Activated CD8-positive, alpha-beta memory T cell treated with anti-CD3 and anti-CD28 coated beads, Interleukin-2, amount 10 ng/mL, durations not matched to agents 7 days and 5 days (primary cell): ENCODE measurements around the gene PHF21B. TPM values are rescaled to one million over a fixed set of nuclear protein-coding genes. Genes with fewer than 3 reads are reported as not detected.

Experiments used
- ATAC-seq: fragments of 150-1000 bp; cut with Tn5 transposase; one replicate; pipeline ENCODE4 v1.10.0; 2021; ENCODE audit warnings: moderate library complexity
- CTCF ChIA-PET: fragments of 350-600 bp; sonication (Branson Sonifier 250); formaldehyde crosslinking; loops from one replicate; lab custom pipeline; 2021; ENCODE audit warnings: antibody characterized with exemption; lab: Charles Lee
- DNase-seq: peaks from one replicate; pipeline ENCODE4 v3.0.0-alpha.2; 2020
- H3K27ac Mint-ChIP-seq: one replicate; pipeline ENCODE4 v1.8.0; 2021; ENCODE audit warnings: mild to moderate bottlenecking, mixed read lengths
- H3K27me3 Mint-ChIP-seq: one replicate; pipeline ENCODE4 v1.8.0; 2021; ENCODE audit warnings: mixed read lengths
- H3K36me3 Mint-ChIP-seq: one replicate; pipeline ENCODE4 v1.8.0; 2021; ENCODE audit warnings: mild to moderate bottlenecking, mixed read lengths
- H3K4me1 Mint-ChIP-seq: one replicate; pipeline ENCODE4 v1.8.0; 2021; ENCODE audit warnings: mixed read lengths
- H3K4me3 Mint-ChIP-seq: one replicate; pipeline ENCODE4 v1.8.0; 2021; ENCODE audit warnings: mild to moderate bottlenecking, moderate library complexity, mixed read lengths
- H3K9me3 Mint-ChIP-seq: one replicate; pipeline ENCODE4 v1.8.0; 2022; ENCODE audit warnings: low read depth, mixed read lengths
- total RNA-seq, 2 experiments: library from RNA; stranded (reverse); gene quantifications; one replicate each; pipeline ENCODE4 v1.2.3, GENCODE V29; 2021

Gene PHF21B
- total RNA-seq, 2 experiments from 2014 or later = 0.84 to 0.93 TPM

DNA sequence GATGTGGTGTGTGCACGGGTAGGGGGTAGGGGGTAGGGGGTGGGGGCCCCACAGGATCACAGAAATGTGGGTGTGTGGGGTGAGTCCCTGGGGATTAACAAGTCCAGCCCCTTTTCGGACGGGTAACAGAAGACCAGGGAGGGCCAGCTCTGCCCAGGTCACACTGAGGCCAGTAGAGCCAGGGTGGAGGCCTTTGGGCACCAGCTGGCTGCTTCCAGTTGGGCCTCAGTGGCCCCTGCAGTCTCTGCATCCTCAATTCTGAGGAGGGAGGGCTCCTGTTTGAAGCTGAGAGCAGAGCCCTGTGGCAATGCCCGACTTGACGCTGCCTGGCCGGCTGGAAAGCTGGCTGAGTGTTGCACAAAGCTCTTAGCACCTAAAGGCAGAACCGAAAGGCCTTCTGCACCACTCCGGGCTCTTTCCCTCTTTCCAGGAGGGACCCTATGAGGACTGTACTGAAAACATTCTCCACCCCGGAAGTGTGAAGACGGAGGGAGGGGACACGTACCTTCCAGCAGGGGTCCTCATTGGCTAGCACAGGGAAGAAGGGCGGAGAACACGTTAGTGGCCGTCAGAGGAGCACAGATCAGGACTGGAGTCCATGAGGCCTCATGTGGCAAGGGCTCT lies 120.4 kb downstream of the PHF21B start:
- H3K9me3 Mint-ChIP-seq = no peaks in the 10 kb centered on the region
- no peaks in the 10 kb centered on the region for H3K4me1 Mint-ChIP-seq
- CTCF ChIA-PET = no interaction called here
- no peak overlapping the region for H3K27ac Mint-ChIP-seq
- H3K27me3 Mint-ChIP-seq = no peaks in the 10 kb centered on the region
- DNase-seq (no peak), ATAC-seq (no peak)
- no peak overlapping the region for H3K4me3 Mint-ChIP-seq
- H3K36me3 Mint-ChIP-seq = no peaks in the 10 kb centered on the region

DNA sequence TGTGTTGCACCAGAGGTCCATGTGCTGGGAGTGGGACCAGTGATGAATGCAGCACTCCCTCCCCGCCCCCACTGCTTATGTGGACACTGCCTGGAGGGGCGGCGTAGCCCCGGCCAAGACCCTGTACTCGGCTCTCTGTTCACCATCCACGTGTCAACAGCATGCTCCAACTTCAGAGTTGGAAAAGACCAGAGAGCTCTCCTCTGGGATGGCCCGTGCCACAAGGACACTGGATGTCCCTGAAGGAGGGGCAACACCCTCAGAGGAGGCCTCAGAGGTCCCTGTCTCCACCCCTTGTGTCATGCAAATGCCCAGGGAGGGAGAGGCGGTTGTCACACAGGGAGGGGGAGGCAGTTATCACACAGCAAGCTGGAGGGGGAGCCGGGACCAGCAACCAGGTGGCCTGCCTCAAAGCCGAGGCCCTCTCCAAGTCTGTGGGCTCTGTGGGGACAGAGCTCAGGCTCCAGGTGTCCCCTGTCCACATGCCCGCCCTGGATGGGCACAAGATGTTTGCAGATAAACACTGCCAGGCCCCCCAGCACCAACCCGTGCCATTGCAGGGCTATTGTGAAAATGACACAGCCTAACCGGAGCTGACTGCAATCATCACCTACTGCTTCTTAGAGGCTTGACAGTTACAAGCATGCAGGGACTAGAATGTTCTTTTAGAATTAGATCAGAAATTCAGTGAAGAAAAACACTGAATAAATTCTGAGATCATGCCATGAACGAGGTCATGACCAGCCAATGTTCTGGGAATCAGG lies 121.1 kb downstream of the PHF21B start:
- Mint-ChIP-seq H3K4me1 (no peaks in the 10 kb centered on the region), H3K27me3 (no peaks in the 10 kb centered on the region), H3K36me3 (no peaks in the 10 kb centered on the region), H3K4me3 (no peak overlapping the region), H3K27ac (no peak overlapping the region), H3K9me3 (no peaks in the 10 kb centered on the region)
- CTCF ChIA-PET = no interaction called here
- no peak for ATAC-seq
- no peak for DNase-seq

DNA sequence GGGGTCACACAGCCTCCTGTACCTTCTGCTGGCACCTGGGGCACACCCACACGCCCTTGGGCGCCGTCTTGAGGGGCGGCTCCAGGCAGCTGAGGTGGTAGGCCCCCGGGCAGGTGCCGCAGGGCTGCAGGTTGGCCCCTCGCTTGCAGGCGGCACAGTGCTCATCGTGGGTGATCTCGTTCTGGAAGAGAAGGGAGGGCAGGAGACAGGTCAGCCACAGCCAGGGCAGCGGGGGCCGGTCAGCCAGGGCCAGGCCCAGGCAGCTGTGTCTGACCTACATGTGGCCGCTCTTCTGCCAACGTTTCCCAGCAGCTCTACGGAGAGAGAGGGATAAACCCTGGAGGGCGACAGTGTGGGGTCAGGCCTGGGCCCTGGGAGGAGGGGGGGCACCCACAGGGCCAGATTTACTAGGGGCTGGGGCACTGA lies 121.9 kb downstream of the PHF21B start:
- no peaks in the 10 kb centered on the region for H3K36me3 Mint-ChIP-seq
- no peaks in the 10 kb centered on the region for H3K4me1 Mint-ChIP-seq
- H3K27me3 Mint-ChIP-seq = no peaks in the 10 kb centered on the region
- H3K4me3 Mint-ChIP-seq = no peak overlapping the region
- CTCF ChIA-PET = no interaction called here
- H3K27ac Mint-ChIP-seq = no peak overlapping the region
- DNase-seq (no peak), ATAC-seq (no peak)
- no peaks in the 10 kb centered on the region for H3K9me3 Mint-ChIP-seq

DNA sequence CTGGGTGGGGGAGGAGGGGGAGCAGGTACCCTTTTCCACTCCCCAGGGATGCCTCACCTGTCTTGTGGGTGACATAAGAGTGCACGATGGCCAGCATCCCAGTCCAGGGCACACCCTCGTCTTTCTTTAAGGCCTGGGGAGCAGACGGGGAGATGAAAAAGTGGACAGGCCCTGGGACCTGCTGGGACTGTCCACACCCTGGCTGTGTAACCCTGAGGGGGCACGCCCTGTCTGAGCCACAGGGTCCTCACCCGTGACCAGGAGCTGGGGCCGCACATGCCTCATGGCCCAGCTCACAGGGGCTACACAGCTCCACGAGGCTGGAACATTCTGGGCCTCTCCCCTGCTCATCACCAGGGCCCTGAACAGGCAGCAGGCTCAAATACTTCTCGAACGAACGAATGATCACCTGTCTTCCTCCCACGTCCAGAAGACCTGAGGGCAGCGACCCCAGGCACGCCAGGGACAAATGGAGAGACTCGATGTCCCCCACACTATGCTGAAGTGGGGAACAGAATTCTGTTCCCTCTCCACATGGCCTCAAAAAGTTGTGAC lies 123.9 kb downstream of the PHF21B start:
- no peak for ATAC-seq

DNA sequence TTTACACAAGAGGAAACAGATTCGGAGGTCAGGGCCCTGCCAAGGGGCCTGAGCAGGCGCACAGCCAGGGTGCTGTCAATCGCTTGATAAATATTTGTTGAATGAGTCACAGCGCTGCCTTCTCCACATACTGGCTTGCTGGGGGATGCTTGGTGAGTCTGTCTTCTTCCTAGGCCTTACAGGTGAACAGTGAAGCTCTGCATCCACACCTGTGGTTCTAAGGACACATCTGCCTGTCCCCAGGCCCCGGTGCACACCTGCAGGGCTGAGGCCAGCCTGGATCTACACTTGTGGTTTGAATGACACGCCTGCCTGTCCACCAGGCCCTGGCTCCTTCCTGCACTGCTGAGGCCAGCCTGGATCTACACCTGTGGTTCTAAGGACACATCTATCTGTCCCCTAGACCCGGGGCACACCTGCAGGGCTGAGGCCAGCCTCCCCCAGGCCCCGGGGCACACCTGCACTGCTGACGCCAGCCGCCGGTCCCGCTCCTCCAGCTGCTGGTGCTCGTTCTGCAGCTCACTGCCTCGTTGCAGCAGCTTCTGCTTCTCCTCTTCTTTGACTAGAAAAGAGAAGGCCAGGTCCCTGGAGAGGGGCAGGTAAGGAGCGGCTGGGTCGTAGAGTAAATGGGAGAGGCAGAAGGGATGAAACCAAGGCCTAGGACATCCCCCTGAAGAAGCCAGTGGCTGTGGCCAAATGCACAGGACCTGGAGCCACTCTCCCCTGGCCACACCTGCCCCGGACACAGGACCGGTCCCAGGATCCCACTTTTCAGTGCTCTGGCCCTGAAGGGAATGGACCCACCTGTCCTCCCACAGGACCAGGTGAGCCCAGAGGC lies 124.6 kb downstream of the PHF21B start:
- Mint-ChIP-seq H3K4me3 (no peak overlapping the region), H3K27ac (no peak overlapping the region), H3K4me1 (no peaks in the 10 kb centered on the region), H3K9me3 (no peaks in the 10 kb centered on the region), H3K27me3 (no peaks in the 10 kb centered on the region), H3K36me3 (no peaks in the 10 kb centered on the region)
- DNase-seq (no peak), ATAC-seq (no peak)
- CTCF ChIA-PET = no interaction called here

More for the DNA sequence above, 123.9 kb downstream of the PHF21B start:
- Mint-ChIP-seq H3K9me3 (no peaks in the 10 kb centered on the region), H3K36me3 (no peaks in the 10 kb centered on the region), H3K4me3 (no peak overlapping the region), H3K27ac (no peak overlapping the region), H3K27me3 (no peaks in the 10 kb centered on the region), H3K4me1 (no peaks in the 10 kb centered on the region)
- CTCF ChIA-PET = interaction anchor here (0.6 kb wide), 1 partner anchor 946 kb away, joined by 3 read pairs; no protein-coding TSS in a partner anchor
- no peak for DNase-seq

DNA sequence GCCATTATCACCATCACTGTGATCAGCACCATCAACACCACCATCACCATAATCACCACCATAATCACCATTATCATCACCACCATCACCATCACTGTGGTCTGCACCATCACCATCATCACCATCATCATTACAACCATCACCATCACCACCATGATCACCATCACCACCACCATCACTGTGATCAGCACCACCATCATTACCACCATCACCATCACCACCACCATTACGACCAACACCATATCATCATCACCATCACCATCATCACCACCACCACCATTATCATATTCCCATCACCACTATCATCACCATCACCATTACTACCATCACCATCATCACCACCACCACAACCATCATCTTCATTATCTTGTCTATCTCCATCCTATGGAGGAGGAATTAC lies 125.2 kb downstream of the PHF21B start:
- CTCF ChIA-PET = no interaction called here
- H3K27me3 Mint-ChIP-seq = no peaks in the 10 kb centered on the region
- H3K27ac Mint-ChIP-seq = no peak overlapping the region
- no peak for ATAC-seq
- H3K4me1 Mint-ChIP-seq = no peaks in the 10 kb centered on the region
- DNase-seq = no peak
- no peak overlapping the region for H3K4me3 Mint-ChIP-seq
- no peaks in the 10 kb centered on the region for H3K9me3 Mint-ChIP-seq
- no peaks in the 10 kb centered on the region for H3K36me3 Mint-ChIP-seq

DNA sequence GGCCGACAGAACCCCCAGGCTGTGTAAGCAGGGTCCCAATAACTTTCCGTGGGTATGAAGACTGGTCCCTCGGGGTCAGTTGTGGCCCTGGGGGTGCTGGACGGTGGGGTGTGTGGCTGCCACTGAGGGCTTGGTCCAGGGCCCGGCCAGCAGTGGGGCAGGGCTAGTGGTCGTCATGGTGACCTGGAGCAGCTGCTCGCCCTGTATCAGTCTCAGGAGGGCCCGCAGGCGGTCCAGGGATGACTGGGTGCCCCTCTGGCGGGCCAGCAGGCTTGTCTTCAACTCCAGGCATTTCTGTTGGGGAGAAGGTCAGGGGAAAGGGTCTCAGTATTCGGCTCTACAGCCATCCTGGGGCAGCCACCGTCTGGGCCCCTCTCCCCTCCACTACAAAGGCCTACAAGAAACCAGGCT lies 126.8 kb downstream of the PHF21B start:
- H3K36me3 Mint-ChIP-seq = no peaks in the 10 kb centered on the region
- ATAC-seq = no peak
- no peak for DNase-seq
- CTCF ChIA-PET = interaction anchor here (1.4 kb wide), 1 partner anchor 9 kb away, joined by 3 read pairs; no protein-coding TSS in a partner anchor
- no peak overlapping the region for H3K4me3 Mint-ChIP-seq
- no peak overlapping the region for H3K27ac Mint-ChIP-seq
- H3K9me3 Mint-ChIP-seq = no peaks in the 10 kb centered on the region
- H3K27me3 Mint-ChIP-seq = no peaks in the 10 kb centered on the region
- no peaks in the 10 kb centered on the region for H3K4me1 Mint-ChIP-seq

DNA sequence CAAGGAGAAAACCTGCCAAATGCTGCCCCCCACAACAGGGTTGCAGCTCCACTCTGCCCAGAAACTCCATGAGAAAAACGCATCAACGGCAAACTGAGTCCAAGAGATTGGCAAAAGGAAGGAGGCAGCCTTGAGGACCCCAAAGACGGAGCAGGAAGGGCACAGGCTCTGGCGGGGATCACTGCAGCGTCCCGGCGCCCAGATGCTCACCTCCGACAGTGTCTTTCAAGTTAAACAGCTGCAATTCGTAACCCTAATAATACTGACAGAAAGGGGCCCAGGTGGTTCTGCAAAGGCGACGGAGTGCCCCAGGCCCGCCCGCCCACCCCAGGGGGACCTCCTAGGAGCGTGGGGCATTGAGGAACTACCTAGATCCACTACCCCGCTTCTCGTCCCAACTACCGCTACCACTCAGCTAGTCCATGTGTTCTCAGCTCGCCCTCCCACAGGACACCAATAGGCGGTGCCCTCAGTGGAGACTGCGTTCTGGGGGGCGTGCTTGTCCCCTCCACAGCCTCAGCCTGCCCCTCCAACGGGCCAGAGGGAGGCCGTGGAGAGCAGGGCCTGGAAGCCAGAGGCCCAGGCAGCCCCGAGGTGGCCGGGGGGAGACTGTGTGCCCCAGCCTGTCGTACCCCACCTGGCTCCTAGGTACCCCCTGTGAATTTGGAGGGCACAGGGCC lies 127.4 kb downstream of the PHF21B start:
- CTCF ChIA-PET = interaction anchor here (1.4 kb wide), 1 partner anchor 9 kb away, joined by 3 read pairs; no protein-coding TSS in a partner anchor

DNA sequence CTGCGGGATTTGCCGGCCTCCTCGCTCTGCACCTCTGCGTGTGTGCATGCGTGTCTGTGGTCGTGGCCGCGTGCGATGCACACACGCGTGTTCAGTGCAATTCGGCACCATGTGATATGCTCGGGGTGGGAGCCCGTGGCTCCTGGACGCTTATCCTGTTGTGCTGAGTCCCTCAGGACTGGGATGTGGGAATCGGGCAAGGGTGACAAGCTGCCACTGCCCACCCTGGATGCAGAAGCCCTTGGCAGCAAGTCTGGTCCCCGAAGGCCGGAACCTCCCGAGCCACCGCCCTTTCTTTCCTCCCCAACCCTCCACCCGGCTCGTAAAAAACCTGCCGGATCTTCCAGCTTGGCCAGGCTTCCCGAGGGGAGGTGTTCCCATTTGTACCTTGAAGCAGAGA lies 128.2 kb downstream of the PHF21B start:
- no peak overlapping the region for H3K27ac Mint-ChIP-seq
- no peaks in the 10 kb centered on the region for H3K27me3 Mint-ChIP-seq
- H3K4me3 Mint-ChIP-seq = no peak overlapping the region
- no peaks in the 10 kb centered on the region for H3K9me3 Mint-ChIP-seq
- no peak for ATAC-seq
- H3K4me1 Mint-ChIP-seq = no peaks in the 10 kb centered on the region
- H3K36me3 Mint-ChIP-seq = no peaks in the 10 kb centered on the region
- no peak for DNase-seq
- CTCF ChIA-PET = interaction anchor here (1.4 kb wide), 1 partner anchor 8 kb away, joined by 3 read pairs; no protein-coding TSS in a partner anchor

More for the DNA sequence above, 127.4 kb downstream of the PHF21B start:
- no peaks in the 10 kb centered on the region for H3K9me3 Mint-ChIP-seq
- H3K27ac Mint-ChIP-seq = no peak overlapping the region
- no peak overlapping the region for H3K4me3 Mint-ChIP-seq
- H3K4me1 Mint-ChIP-seq = no peaks in the 10 kb centered on the region
- ATAC-seq (no peak), DNase-seq (no peak)
- no peaks in the 10 kb centered on the region for H3K27me3 Mint-ChIP-seq
- no peaks in the 10 kb centered on the region for H3K36me3 Mint-ChIP-seq

DNA sequence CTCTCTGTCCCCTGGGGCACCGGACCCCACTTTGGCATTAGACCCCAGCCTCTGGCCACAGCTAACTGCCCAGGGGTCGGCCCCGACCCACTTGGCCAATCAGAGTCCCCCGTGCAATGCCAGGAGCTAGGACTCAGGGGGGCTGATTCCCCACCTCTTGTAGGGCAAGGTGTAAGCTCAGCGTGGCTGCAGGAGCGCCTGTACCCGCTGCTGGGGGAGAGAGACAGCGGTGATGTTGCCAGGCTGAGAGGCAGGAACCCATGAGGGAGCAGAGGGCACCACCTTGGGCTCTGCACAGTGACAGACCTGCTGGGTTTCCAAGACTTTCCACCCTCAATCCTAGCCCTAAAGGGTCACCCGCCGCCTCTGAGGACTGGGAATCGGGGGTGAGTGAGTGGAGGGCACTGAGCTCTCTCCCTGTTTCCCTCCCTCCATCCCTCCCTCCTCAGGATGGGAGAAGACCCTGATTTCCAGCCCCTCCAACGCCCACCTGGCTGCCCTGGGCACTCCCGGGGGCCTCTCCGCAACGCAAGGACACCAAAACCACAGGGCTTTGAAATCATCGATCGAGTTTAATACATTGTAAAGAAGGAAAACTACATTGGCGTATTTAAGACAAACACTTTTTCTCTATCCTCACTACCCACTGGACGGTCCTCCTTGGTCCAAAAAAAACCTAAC lies 129.1 kb downstream of the PHF21B start:
- H3K4me1 Mint-ChIP-seq = no peaks in the 10 kb centered on the region
- DNase-seq (no peak), ATAC-seq (no peak)
- CTCF ChIA-PET = no interaction called here
- no peak overlapping the region for H3K4me3 Mint-ChIP-seq
- H3K27ac Mint-ChIP-seq = no peak overlapping the region
- H3K36me3 Mint-ChIP-seq = no peaks in the 10 kb centered on the region
- no peaks in the 10 kb centered on the region for H3K9me3 Mint-ChIP-seq
- peaks cover under 1% of the 10 kb centered on the region for H3K27me3 Mint-ChIP-seq

DNA sequence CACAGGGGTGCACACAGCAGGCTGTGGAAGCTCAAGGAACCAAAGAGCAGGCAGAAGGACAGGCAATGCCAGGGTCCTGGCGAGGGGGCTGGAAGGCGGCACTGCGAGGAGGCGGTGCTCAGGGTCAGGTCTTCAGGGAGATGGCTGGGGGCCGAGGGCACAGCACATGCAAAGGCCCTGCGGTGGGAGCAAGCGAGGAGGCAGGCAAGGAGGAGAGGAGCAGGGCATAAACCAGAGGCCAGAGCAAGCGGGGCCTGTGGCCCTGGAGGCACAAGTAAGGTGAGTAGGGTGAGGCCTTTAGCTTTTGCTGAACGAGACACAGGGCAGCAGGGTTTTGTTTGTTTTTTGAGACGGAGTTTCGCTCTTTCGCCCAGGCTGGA lies 130.5 kb downstream of the PHF21B start:
- Mint-ChIP-seq H3K27me3 (peaks cover 4% of the 10 kb centered on the region), H3K9me3 (no peaks in the 10 kb centered on the region), H3K27ac (no peak overlapping the region), H3K4me1 (no peaks in the 10 kb centered on the region), H3K4me3 (no peak overlapping the region), H3K36me3 (no peaks in the 10 kb centered on the region)
- CTCF ChIA-PET = no interaction called here
- DNase-seq = no peak
- no peak for ATAC-seq

DNA sequence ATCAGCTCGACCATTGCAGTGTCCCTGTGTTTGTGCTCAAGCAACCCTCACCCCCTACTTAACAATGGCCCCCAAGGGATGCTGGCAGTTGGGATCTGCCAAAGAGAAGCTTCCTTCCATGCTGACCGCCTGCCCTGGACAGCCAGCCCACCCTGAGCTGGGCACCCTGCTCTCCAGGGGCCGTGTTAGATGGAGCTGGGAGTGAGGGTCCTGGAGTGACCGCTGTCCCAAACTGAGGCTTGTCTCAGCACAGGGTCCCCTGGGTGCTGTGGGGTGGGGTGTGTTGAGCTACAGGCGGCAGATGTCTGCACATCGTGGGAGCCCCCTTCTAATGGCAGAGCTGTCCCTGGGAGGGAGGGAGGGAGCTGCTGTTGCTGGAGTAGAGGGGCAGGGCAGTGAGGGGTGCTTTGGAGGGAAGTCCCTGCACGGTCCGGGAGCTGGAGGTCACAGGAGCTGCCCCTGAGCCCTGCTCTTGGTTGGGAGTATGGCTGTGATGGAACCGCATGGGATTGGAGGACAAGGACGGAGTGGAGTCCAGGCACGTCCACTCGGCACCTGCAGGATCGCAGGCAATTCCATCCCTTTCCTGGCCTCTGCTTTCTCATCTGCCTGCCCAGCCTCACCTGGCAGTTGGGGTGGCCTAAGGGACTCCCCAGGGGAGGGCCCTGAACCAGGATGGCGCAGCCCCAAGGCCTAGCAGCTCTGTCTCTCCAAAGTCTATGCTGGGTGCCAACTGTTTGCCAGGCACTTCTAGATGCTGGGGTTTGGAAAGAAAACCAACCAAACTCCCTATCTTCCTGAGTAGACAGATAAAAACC lies 131.1 kb downstream of the PHF21B start:
- H3K27ac Mint-ChIP-seq = no peak overlapping the region
- H3K36me3 Mint-ChIP-seq = no peaks in the 10 kb centered on the region
- CTCF ChIA-PET = no interaction called here
- H3K4me1 Mint-ChIP-seq = no peaks in the 10 kb centered on the region
- H3K4me3 Mint-ChIP-seq = no peak overlapping the region
- H3K27me3 Mint-ChIP-seq = peaks cover 4% of the 10 kb centered on the region
- no peak for DNase-seq
- ATAC-seq = no peak
- no peaks in the 10 kb centered on the region for H3K9me3 Mint-ChIP-seq
